ENCODE measurements around the gene EIF5. TPM values are rescaled to one million over a fixed set of nuclear protein-coding genes. Genes with fewer than 3 reads are reported as not detected.

EIF5 gene
- total RNA-seq, 2 experiments from 2014 or later: 237 to 292 TPM

DNA sequence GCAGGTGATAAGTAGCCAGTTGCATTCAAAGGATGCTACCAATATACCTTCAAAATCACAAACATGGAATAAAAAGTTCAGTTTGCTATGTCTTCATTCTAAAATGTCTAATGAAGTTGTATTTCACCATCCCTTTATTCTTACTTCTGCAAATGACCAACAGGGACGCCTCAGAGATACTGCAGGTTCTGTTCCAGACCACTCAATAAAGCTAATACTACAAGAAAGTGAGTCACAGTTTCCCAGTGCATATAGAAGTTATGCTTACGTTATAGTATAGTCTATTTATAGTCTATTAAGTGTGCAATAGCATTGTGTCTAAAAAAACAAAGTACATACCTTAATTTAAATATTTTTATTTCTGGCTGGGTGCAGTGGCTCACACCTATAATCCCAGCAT lies 29.3 kb upstream of the EIF5 start:
- H3K36me3 ChIP-seq (ENCODE audit: insufficient read depth, low read length): no peaks in the 10 kb centered on the region
- POLR2A ChIA-PET: no interaction called here
- H3K4me2 ChIP-seq (ENCODE audit: low read length): no peak overlapping the region
- intact Hi-C loops (cut with micrococcal nuclease; ENCODE audit: unreplicated experiment): no loop called here
- DNase-seq (ENCODE audit: low spot score): no peak
- CTCF ChIA-PET (ENCODE audit: unreplicated experiment): no interaction called here
- H3K79me2 ChIP-seq (ENCODE audit: insufficient read depth, low read depth, low read length): no peaks in the 10 kb centered on the region
- H3K27ac ChIP-seq (ENCODE audit: low read depth, low read length, poor library complexity, severe bottlenecking): no peak overlapping the region
- TF ChIP-seq EZH2phosphoT487 (IDR thresholded peaks at IDR 0.05; ENCODE audit: borderline replicate concordance, low read depth, low read length): no peak
- TF ChIP-seq CTCF (conservative IDR thresholded peaks at IDR 0.05; ENCODE audit: low read length): no peak
- H2AFZ ChIP-seq (ENCODE audit: low read length): no peak overlapping the region
- H3K4me3 ChIP-seq (ENCODE audit: low read depth, low read length, poor library complexity, severe bottlenecking): no peak overlapping the region
- no peaks in the 10 kb centered on the region for H3K9me3 ChIP-seq (ENCODE audit: low read length)
- H3K9me2 ChIP-seq (ENCODE audit: insufficient read depth, low read length): no peaks in the 10 kb centered on the region
- H3K4me1 ChIP-seq (ENCODE audit: insufficient read depth, low read length, poor library complexity, severe bottlenecking): no peaks in the 10 kb centered on the region
- no peaks in the 10 kb centered on the region for H4K20me1 ChIP-seq (ENCODE audit: insufficient read depth, low read length)
- BruUV-seq (replicated peaks): no TSS peak

DNA sequence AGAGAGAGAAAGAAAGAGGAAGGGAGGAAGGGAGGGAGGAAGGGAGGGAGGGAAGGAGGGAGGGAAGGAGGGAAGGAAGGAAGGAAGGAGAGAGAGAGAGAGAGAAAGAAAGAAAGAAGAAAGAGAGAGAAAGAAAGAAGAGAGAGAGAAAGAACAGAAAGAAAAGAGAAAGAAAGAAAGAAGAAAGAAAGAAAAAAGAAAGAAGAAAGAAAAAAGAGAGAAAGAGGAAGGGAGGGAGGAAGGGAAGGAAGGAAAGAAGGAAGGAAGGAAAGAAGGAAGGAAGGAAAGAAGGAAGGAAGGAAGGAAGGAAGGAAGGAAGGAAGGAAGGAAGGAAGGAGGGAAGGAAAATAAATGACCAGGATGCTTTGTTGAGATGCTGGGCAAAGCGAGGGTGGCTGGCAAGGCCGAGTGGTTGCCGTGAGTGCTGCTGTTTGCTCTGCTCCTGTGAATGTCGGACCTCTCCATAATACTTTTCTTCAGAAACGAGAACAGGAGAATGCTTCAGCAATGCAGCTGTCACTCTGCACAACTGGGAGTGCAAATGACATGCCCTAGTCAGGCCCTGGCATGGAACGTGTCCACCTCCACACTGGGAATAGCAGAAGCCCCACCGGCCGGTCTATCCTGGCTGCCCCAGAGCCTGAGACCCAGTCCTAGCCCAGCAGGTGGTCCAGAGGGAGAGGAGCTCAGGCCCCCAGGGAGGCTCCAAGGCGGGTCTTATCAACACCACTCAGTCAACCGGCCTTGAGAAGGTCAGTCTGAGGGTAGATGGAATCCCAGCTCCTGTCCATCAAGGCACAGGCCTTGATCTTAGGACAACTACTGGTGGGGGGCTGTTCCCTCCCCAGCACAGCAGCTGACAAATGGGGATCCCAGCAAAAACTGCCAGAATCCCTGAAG lies 25.1 kb upstream of the EIF5 start:
- no TSS peak for BruUV-seq (replicated peaks)
- CTCF ChIA-PET (ENCODE audit: unreplicated experiment): interaction anchor here (0.6 kb wide), 1 partner anchor 210 kb away, joined by 3 read pairs; no protein-coding TSS in a partner anchor

More for the DNA sequence above, 25.1 kb upstream of the EIF5 start:
- POLR2A ChIA-PET: no interaction called here
- H3K79me2 ChIP-seq (ENCODE audit: insufficient read depth, low read depth, low read length): no peaks in the 10 kb centered on the region
- H2AFZ ChIP-seq (ENCODE audit: low read length): no peak overlapping the region
- H3K9me2 ChIP-seq (ENCODE audit: insufficient read depth, low read length): no peaks in the 10 kb centered on the region
- intact Hi-C loops (cut with micrococcal nuclease; ENCODE audit: unreplicated experiment): no loop called here
- H3K4me3 ChIP-seq (ENCODE audit: low read depth, low read length, poor library complexity, severe bottlenecking): no peak overlapping the region
- no peak overlapping the region for H3K27ac ChIP-seq (ENCODE audit: low read depth, low read length, poor library complexity, severe bottlenecking)
- no peak for DNase-seq (ENCODE audit: low spot score)
- H3K4me1 ChIP-seq (ENCODE audit: insufficient read depth, low read length, poor library complexity, severe bottlenecking): no peaks in the 10 kb centered on the region
- H3K9me3 ChIP-seq (ENCODE audit: low read length): no peaks in the 10 kb centered on the region
- no peak overlapping the region for H3K4me2 ChIP-seq (ENCODE audit: low read length)
- no peaks in the 10 kb centered on the region for H3K36me3 ChIP-seq (ENCODE audit: insufficient read depth, low read length)
- H4K20me1 ChIP-seq (ENCODE audit: insufficient read depth, low read length): no peaks in the 10 kb centered on the region
- TF ChIP-seq CTCF (conservative IDR thresholded peaks at IDR 0.05; ENCODE audit: low read length) (no peak), EZH2phosphoT487 (IDR thresholded peaks at IDR 0.05; ENCODE audit: borderline replicate concordance, low read depth, low read length) (no peak)

All from OCI-LY7 (cell line).